HG03139 (cell line): ENCODE measurements around the gene ST6GALNAC6.
"Not testable (repeated sequence)": the region's sequence is repeated elsewhere in the genome, so short reads cannot be mapped to it uniquely, and the experiment has no call there.

Experiments
- ATAC-seq: cut with Tn5 transposase; IDR thresholded peaks from one replicate; pipeline ENCODE4 v1.9.1; 2021; ENCODE audit not compliant: unreplicated experiment

The ST6GALNAC6 gene

GRCh38 chr9:127896395-127897192, 2.8 kb downstream of the ST6GALNAC6 start:
- no peak for ATAC-seq

GRCh38 chr9:127895811-127896210, 3.6 kb downstream of the ST6GALNAC6 start:
- ATAC-seq: no peak

- ATAC-seq: no peak
Observed at GRCh38 chr9:127893392-127893791, 6.0 kb downstream of the ST6GALNAC6 start.

- ATAC-seq: no peak
Observed at GRCh38 chr9:127892831-127893230, 6.6 kb downstream of the ST6GALNAC6 start.

- ATAC-seq: no peak
Observed at GRCh38 chr9:127890053-127890452, 9.3 kb downstream of the ST6GALNAC6 start.

- ATAC-seq: no peak
Observed at GRCh38 chr9:127887792-127888191, 11.6 kb downstream of the ST6GALNAC6 start.

GRCh38 chr9:127886401-127886972, 12.9 kb downstream of the ST6GALNAC6 start:
- ATAC-seq: no peak

- ATAC-seq: no peak
Observed at GRCh38 chr9:127885508-127886281, 13.7 kb downstream of the ST6GALNAC6 start.

- no peak for ATAC-seq
Observed at GRCh38 chr9:127884976-127885490, 14.4 kb downstream of the ST6GALNAC6 start.

GRCh38 chr9:127884427-127884911, 14.9 kb downstream of the ST6GALNAC6 start:
- no peak for ATAC-seq

- no peak for ATAC-seq
Observed at GRCh38 chr9:127883959-127884358, 15.4 kb downstream of the ST6GALNAC6 start.

GRCh38 chr9:127881715-127882114, 17.7 kb downstream of the ST6GALNAC6 start:
- not testable (repeated sequence) for ATAC-seq

GRCh38 chr9:127880143-127880542, 19.3 kb downstream of the ST6GALNAC6 start:
- no peak for ATAC-seq

- ATAC-seq: no peak
Observed at GRCh38 chr9:127878652-127879390, 20.6 kb downstream of the ST6GALNAC6 start.

- ATAC-seq: no peak
Observed at GRCh38 chr9:127878001-127878651, 21.3 kb downstream of the ST6GALNAC6 start.

GRCh38 chr9:127877566-127877998, 21.8 kb downstream of the ST6GALNAC6 start, which contains the start of gene AK1:
AK1 (minus strand) TSS chr9:127877675; CDS start chr9:127874617, 3,058 bp downstream.
- ATAC-seq: no peak

- no peak for ATAC-seq
Observed at GRCh38 chr9:127876764-127877562, 22.4 kb downstream of the ST6GALNAC6 start.

- ATAC-seq: no peak
Observed at GRCh38 chr9:127876026-127876763, 23.2 kb downstream of the ST6GALNAC6 start.
